HL-60 (cell line): Measurements from ENCODE around the gene RFLNA.

Source experiments
- DNase-seq, 2 experiments: peaks; one replicate each; pipeline ENCODE4 v3.0.0-alpha.2; 2010 to 2020; ENCODE audit warnings: low read depth in 1 of 2, low spot score in 1 of 2
- H3K27ac ChIP-seq: fragments of 250-450 bp; sonication (Bioruptor Pico); replicated peaks from 2 replicates; pipeline ENCODE4 v1.5.1; 2020; ENCODE audit warnings: mild to moderate bottlenecking, moderate library complexity
- H3K27me3 ChIP-seq: fragments of 250-450 bp; sonication (Bioruptor Pico); 2 replicates; pipeline ENCODE4 v1.5.1; 2021; ENCODE audit warnings: mild to moderate bottlenecking, moderate library complexity; ENCODE audit not compliant: insufficient read depth, poor library complexity, severe bottlenecking
- H3K4me3 ChIP-seq: replicated peaks from 2 replicates; pipeline ENCODE4 v1.5.1; 2011; ENCODE audit warnings: mild to moderate bottlenecking, control low read depth, low read length; ENCODE audit not compliant: insufficient read depth
- CTCF ChIP-seq: IDR thresholded peaks from one replicate; pipeline ENCODE4 v1.5.1; 2011; ENCODE audit warnings: low read length, control low read depth, inconsistent platforms; ENCODE audit not compliant: insufficient read depth
- GABPA ChIP-seq: IDR thresholded peaks from 2 replicates; pipeline ENCODE4 v1.6.1; 2012; ENCODE audit warnings: low read depth
- POLR2AphosphoS5 ChIP-seq: IDR thresholded peaks from 2 replicates; pipeline ENCODE4 v1.6.1; 2012; ENCODE audit warnings: low read depth
- REST ChIP-seq: IDR thresholded peaks from 2 replicates; pipeline ENCODE4 v1.6.1; 2012; ENCODE audit warnings: low read depth; ENCODE audit not compliant: insufficient replicate concordance
- SPI1 ChIP-seq: IDR thresholded peaks from 2 replicates; pipeline ENCODE4 v1.6.1; 2012; ENCODE audit warnings: low read depth, mild to moderate bottlenecking, borderline replicate concordance

Gene RFLNA

DNA sequence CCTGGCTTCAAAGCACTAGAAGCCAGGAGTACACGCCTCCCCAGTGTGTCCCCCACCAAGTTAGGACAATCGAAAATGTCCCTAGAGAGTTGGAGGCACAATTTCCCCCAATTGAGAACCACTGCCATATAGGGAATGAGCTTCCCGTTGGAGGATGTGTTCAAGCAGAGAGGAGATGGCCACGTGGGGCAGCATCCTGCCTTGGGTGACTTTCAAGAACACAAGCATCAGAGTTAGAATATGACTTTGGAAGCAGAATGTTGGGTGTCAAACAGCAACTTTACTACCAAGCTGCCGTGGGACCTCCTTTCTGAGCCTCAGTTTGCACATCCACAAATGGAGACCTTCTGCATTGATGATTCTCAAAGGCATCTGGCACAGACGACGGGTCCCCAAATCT lies 56.5 kb downstream of the RFLNA start:
- Histone ChIP-seq H3K4me3 (no peak overlapping the region), H3K27ac (no peak overlapping the region), H3K27me3 (no peaks in the 10 kb centered on the region)
- no peak for TF ChIP-seq CTCF
- no peak for TF ChIP-seq REST
- no peak for TF ChIP-seq GABPA
- no peak for TF ChIP-seq SPI1
- no peak for TF ChIP-seq POLR2AphosphoS5
- no peak for DNase-seq

DNA sequence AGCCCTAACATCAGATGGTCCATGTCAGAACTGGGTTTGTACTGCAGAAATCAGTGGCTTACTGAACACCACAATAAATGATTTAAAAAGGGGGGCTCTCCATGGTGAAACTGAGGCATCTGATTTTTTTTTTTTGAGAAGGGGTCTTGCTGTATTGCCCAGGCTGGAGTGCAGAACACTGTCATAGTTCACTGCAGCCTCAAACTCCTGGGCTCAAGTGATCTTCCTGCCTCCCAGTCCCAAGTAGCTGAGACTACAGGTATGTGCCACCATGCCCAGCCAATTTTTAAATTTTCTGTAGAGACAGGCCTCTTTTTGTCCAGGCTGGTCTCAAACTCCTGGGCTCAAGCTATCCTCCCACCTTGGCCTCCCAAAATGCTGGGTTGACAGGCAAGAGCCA lies 57.4 kb downstream of the RFLNA start:
- peak overlapping the region; percentile 32 for H3K27ac ChIP-seq
- DNase-seq, result no peak
- TF ChIP-seq REST (no peak), POLR2AphosphoS5 (no peak), CTCF (no peak), GABPA (no peak), SPI1 (no peak)
- H3K27me3 ChIP-seq, result no peaks in the 10 kb centered on the region
- no peak overlapping the region for H3K4me3 ChIP-seq

DNA sequence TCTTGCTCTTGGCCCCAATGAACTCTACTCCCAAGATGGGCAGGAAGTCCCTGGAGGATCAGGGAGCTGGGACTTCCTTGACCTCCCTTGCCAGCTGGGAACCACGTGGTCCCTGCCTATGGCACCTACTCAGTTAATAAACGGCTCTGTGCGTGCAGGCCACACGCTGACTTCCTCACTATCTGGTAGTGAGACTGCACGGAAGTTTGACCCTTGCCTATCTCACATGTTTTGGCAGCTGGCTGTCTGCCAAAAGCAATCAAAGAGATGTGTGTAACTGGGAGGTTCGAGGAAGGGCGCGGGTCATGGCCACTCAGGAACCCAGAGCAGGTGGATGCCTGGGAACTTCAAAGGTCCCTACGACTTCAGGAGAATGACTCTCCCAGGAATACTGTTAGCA lies 57.9 kb downstream of the RFLNA start:
- peak overlapping the region; percentile 32 for H3K27ac ChIP-seq

More for the DNA sequence above, 57.9 kb downstream of the RFLNA start:
- Histone ChIP-seq H3K4me3 (no peak overlapping the region), H3K27me3 (no peaks in the 10 kb centered on the region)
- peak; percentile 90 to 95 for DNase-seq
- TF ChIP-seq POLR2AphosphoS5, result peak; percentile 70; the same call in 1 of the 2 replicates
- no peak for TF ChIP-seq REST
- TF ChIP-seq SPI1, result peak; percentile 88
